HG03039 (cell line): ENCODE data around the gene CLK1.
"Not testable (repeated sequence)": the region's sequence is repeated elsewhere in the genome, so short reads cannot be mapped to it uniquely, and the experiment has no call there.

Source experiments
- ATAC-seq: cut with Tn5 transposase; IDR thresholded peaks from one replicate; pipeline ENCODE4 v1.9.1; 2021; ENCODE audit warnings: mild to moderate bottlenecking, moderate library complexity; ENCODE audit not compliant: unreplicated experiment

CLK1 gene

GRCh38 chr2:200851398-200852248 lies 12.8 kb downstream of the CLK1 start:
- no peak for ATAC-seq

- ATAC-seq = no peak
These were observed 13.8 kb downstream of the CLK1 start for GRCh38 chr2:200850512-200851256.

GRCh38 chr2:200847939-200848338 lies 16.5 kb downstream of the CLK1 start:
- no peak for ATAC-seq

- no peak for ATAC-seq
These were observed 17.2 kb downstream of the CLK1 start for GRCh38 chr2:200847269-200847668.

GRCh38 chr2:200845669-200846325 lies 18.7 kb downstream of the CLK1 start:
- no peak for ATAC-seq

GRCh38 chr2:200845194-200845593 lies 19.3 kb downstream of the CLK1 start:
- no peak for ATAC-seq

GRCh38 chr2:200843993-200844948 lies 20.2 kb downstream of the CLK1 start:
- ATAC-seq = no peak

GRCh38 chr2:200839513-200839912 lies 24.9 kb downstream of the CLK1 start:
- no peak for ATAC-seq

GRCh38 chr2:200834701-200835100 lies 29.8 kb downstream of the CLK1 start:
- ATAC-seq = no peak

- no peak for ATAC-seq
These were observed 35.2 kb downstream of the CLK1 start for GRCh38 chr2:200829258-200829655.

GRCh38 chr2:200828572-200829257 lies 35.7 kb downstream of the CLK1 start:
- no peak for ATAC-seq

GRCh38 chr2:200828104-200828503 lies 36.4 kb downstream of the CLK1 start:
- ATAC-seq = no peak

GRCh38 chr2:200821686-200822245 lies 42.7 kb downstream of the CLK1 start:
- ATAC-seq = no peak

- no peak for ATAC-seq
These were observed 43.8 kb downstream of the CLK1 start for GRCh38 chr2:200820573-200821234.

GRCh38 chr2:200818732-200819131 lies 45.7 kb downstream of the CLK1 start:
- not testable (repeated sequence) for ATAC-seq

- no peak for ATAC-seq
These were observed 49.5 kb downstream of the CLK1 start for GRCh38 chr2:200814917-200815316.

GRCh38 chr2:200814276-200814815 lies 50.1 kb downstream of the CLK1 start:
- peak; percentile 34 for ATAC-seq

GRCh38 chr2:200812122-200813022 lies 52.1 kb downstream of the CLK1 start:
- peak; percentile 27 for ATAC-seq
